ENCODE results near the gene TPTE. TPM values are rescaled to one million over a fixed set of nuclear protein-coding genes. Genes with fewer than 3 reads are reported as not detected.
"Not testable (repeated sequence)": the region's sequence is repeated elsewhere in the genome, so short reads cannot be mapped to it uniquely, and the experiment has no call there.

The TPTE gene
- total RNA-seq, 2 experiments from 2014 or later: not detected

GRCh38 chr21:10630829-10631228 lies 109.4 kb downstream of the TPTE start:
- H3K4me1 Mint-ChIP-seq (ENCODE audit: low read depth); H3K4me3 Mint-ChIP-seq; H3K36me3 Mint-ChIP-seq (ENCODE audit: low read depth); H3K27ac Mint-ChIP-seq; DNase-seq; CTCF ChIA-PET; H3K27me3 Mint-ChIP-seq (ENCODE audit: low read depth); H3K9me3 Mint-ChIP-seq; intact Hi-C loops (cut with micrococcal nuclease): not testable (repeated sequence)

GRCh38 chr21:10631316-10631715 lies 109.9 kb downstream of the TPTE start:
- CTCF ChIA-PET; H3K9me3 Mint-ChIP-seq; DNase-seq; H3K4me1 Mint-ChIP-seq (ENCODE audit: low read depth); H3K27me3 Mint-ChIP-seq (ENCODE audit: low read depth); intact Hi-C loops (cut with micrococcal nuclease); H3K4me3 Mint-ChIP-seq; H3K36me3 Mint-ChIP-seq (ENCODE audit: low read depth); H3K27ac Mint-ChIP-seq: not testable (repeated sequence)

GRCh38 chr21:10638144-10638543 lies 116.8 kb downstream of the TPTE start:
- intact Hi-C loops (cut with micrococcal nuclease): not testable (repeated sequence)

GRCh38 chr21:10639123-10639522 lies 117.7 kb downstream of the TPTE start:
- no peak for DNase-seq
- no peaks in the 10 kb centered on the region for H3K27me3 Mint-ChIP-seq (ENCODE audit: low read depth)
- H3K27ac Mint-ChIP-seq: no peak overlapping the region
- intact Hi-C loops (cut with micrococcal nuclease): no loop called here
- no peak overlapping the region for H3K4me3 Mint-ChIP-seq
- no peaks in the 10 kb centered on the region for H3K4me1 Mint-ChIP-seq (ENCODE audit: low read depth)
- CTCF ChIA-PET: no interaction called here
- no peaks in the 10 kb centered on the region for H3K9me3 Mint-ChIP-seq
- H3K36me3 Mint-ChIP-seq (ENCODE audit: low read depth): no peaks in the 10 kb centered on the region

More at GRCh38 chr21:10638144-10638543, 116.8 kb downstream of the TPTE start:
- H3K4me1 Mint-ChIP-seq (ENCODE audit: low read depth); H3K36me3 Mint-ChIP-seq (ENCODE audit: low read depth); H3K9me3 Mint-ChIP-seq; H3K27ac Mint-ChIP-seq; DNase-seq; H3K4me3 Mint-ChIP-seq; H3K27me3 Mint-ChIP-seq (ENCODE audit: low read depth); CTCF ChIA-PET: not testable (repeated sequence)

- H3K36me3 Mint-ChIP-seq (ENCODE audit: low read depth); H3K4me3 Mint-ChIP-seq; H3K9me3 Mint-ChIP-seq; H3K27ac Mint-ChIP-seq; DNase-seq; H3K27me3 Mint-ChIP-seq (ENCODE audit: low read depth); CTCF ChIA-PET; intact Hi-C loops (cut with micrococcal nuclease); H3K4me1 Mint-ChIP-seq (ENCODE audit: low read depth): not testable (repeated sequence)
Observed at GRCh38 chr21:10639746-10640145, 118.4 kb downstream of the TPTE start.

GRCh38 chr21:10640446-10640845 lies 119.1 kb downstream of the TPTE start:
- intact Hi-C loops (cut with micrococcal nuclease): no loop called here
- H3K4me1 Mint-ChIP-seq (ENCODE audit: low read depth): no peaks in the 10 kb centered on the region
- no peak overlapping the region for H3K4me3 Mint-ChIP-seq
- DNase-seq: no peak
- H3K27me3 Mint-ChIP-seq (ENCODE audit: low read depth): no peaks in the 10 kb centered on the region
- CTCF ChIA-PET: no interaction called here
- no peak overlapping the region for H3K27ac Mint-ChIP-seq
- no peaks in the 10 kb centered on the region for H3K9me3 Mint-ChIP-seq
- no peaks in the 10 kb centered on the region for H3K36me3 Mint-ChIP-seq (ENCODE audit: low read depth)

GRCh38 chr21:10641107-10641506 lies 119.7 kb downstream of the TPTE start:
- no peaks in the 10 kb centered on the region for H3K9me3 Mint-ChIP-seq
- no peaks in the 10 kb centered on the region for H3K27me3 Mint-ChIP-seq (ENCODE audit: low read depth)
- no peaks in the 10 kb centered on the region for H3K36me3 Mint-ChIP-seq (ENCODE audit: low read depth)
- no peak for DNase-seq
- intact Hi-C loops (cut with micrococcal nuclease): no loop called here
- no peak overlapping the region for H3K4me3 Mint-ChIP-seq
- no peak overlapping the region for H3K27ac Mint-ChIP-seq
- H3K4me1 Mint-ChIP-seq (ENCODE audit: low read depth): no peaks in the 10 kb centered on the region
- CTCF ChIA-PET: no interaction called here

- H3K27me3 Mint-ChIP-seq (ENCODE audit: low read depth); CTCF ChIA-PET; H3K27ac Mint-ChIP-seq; DNase-seq; H3K4me1 Mint-ChIP-seq (ENCODE audit: low read depth); intact Hi-C loops (cut with micrococcal nuclease); H3K36me3 Mint-ChIP-seq (ENCODE audit: low read depth); H3K4me3 Mint-ChIP-seq: not testable (repeated sequence)
- H3K9me3 Mint-ChIP-seq: peaks cover 13% of the 10 kb centered on the region
Observed at GRCh38 chr21:10645667-10646066, 124.3 kb downstream of the TPTE start.

- CTCF ChIA-PET; intact Hi-C loops (cut with micrococcal nuclease); H3K36me3 Mint-ChIP-seq (ENCODE audit: low read depth); H3K27ac Mint-ChIP-seq; DNase-seq; H3K4me3 Mint-ChIP-seq; H3K4me1 Mint-ChIP-seq (ENCODE audit: low read depth); H3K27me3 Mint-ChIP-seq (ENCODE audit: low read depth): not testable (repeated sequence)
- peaks cover 13% of the 10 kb centered on the region for H3K9me3 Mint-ChIP-seq
Observed at GRCh38 chr21:10649350-10650149, 128.2 kb downstream of the TPTE start.

- H3K9me3 Mint-ChIP-seq: peaks cover 13% of the 10 kb centered on the region
- DNase-seq; H3K4me1 Mint-ChIP-seq (ENCODE audit: low read depth); H3K4me3 Mint-ChIP-seq; H3K27me3 Mint-ChIP-seq (ENCODE audit: low read depth); intact Hi-C loops (cut with micrococcal nuclease); CTCF ChIA-PET; H3K36me3 Mint-ChIP-seq (ENCODE audit: low read depth); H3K27ac Mint-ChIP-seq: not testable (repeated sequence)
Observed at GRCh38 chr21:10650297-10650696, 128.9 kb downstream of the TPTE start.
